Measurements from ENCODE around the gene FAM24A. TPM values are rescaled to one million over a fixed set of nuclear protein-coding genes. Genes with fewer than 3 reads are reported as not detected.
"Not testable (repeated sequence)": the region's sequence is repeated elsewhere in the genome, so short reads cannot be mapped to it uniquely, and the experiment has no call there.

FAM24A gene
- not detected for polyA plus RNA-seq (ENCODE audit: insufficient read length)

GRCh38 chr10:122910310-122910709 is at the start of gene FAM24A:
TSS of gene FAM24A (plus strand) at chr10:122910610. CDS start at chr10:122911635, 1,025 bp downstream.
- DNase-seq (ENCODE audit: low read depth) = no peak

- DNase-seq (ENCODE audit: low read depth) = no peak
Measured at GRCh38 chr10:122861711-122862161, 48.7 kb upstream of the FAM24A start.

- DNase-seq (ENCODE audit: low read depth) = no peak
Measured at GRCh38 chr10:122863216-122864193, 46.9 kb upstream of the FAM24A start.

GRCh38 chr10:122864194-122864592 is 46.2 kb upstream of the FAM24A start:
- DNase-seq (ENCODE audit: low read depth) = no peak

GRCh38 chr10:122864901-122865300 is 45.5 kb upstream of the FAM24A start:
- DNase-seq (ENCODE audit: low read depth) = no peak

GRCh38 chr10:122866757-122867482 is 43.5 kb upstream of the FAM24A start:
- not testable (repeated sequence) for DNase-seq (ENCODE audit: low read depth)

GRCh38 chr10:122868768-122869167 is 41.6 kb upstream of the FAM24A start:
- DNase-seq (ENCODE audit: low read depth) = not testable (repeated sequence)

- not testable (repeated sequence) for DNase-seq (ENCODE audit: low read depth)
Measured at GRCh38 chr10:122871947-122872346, 38.5 kb upstream of the FAM24A start.

GRCh38 chr10:122875843-122876466 is 34.5 kb upstream of the FAM24A start:
- DNase-seq (ENCODE audit: low read depth) = no peak

GRCh38 chr10:122876467-122876855 is 33.9 kb upstream of the FAM24A start:
- DNase-seq (ENCODE audit: low read depth) = no peak

- DNase-seq (ENCODE audit: low read depth) = no peak
Measured at GRCh38 chr10:122877264-122877663, 33.1 kb upstream of the FAM24A start.

- no peak for DNase-seq (ENCODE audit: low read depth)
Measured at GRCh38 chr10:122878799-122879338, 31.5 kb upstream of the FAM24A start.

- DNase-seq (ENCODE audit: low read depth) = peak; percentile 97
Measured at GRCh38 chr10:122879339-122880273, 30.8 kb upstream of the FAM24A start, which contains the start of gene FAM24B. TSS of gene FAM24B (minus strand) at chr10:122879581. CDS start at chr10:122850515, 29,066 bp downstream.

GRCh38 chr10:122882766-122883165 is 27.6 kb upstream of the FAM24A start:
- DNase-seq (ENCODE audit: low read depth) = no peak

GRCh38 chr10:122884166-122884565 is 26.2 kb upstream of the FAM24A start:
- no peak for DNase-seq (ENCODE audit: low read depth)

- DNase-seq (ENCODE audit: low read depth) = no peak
Measured at GRCh38 chr10:122894261-122894944, 16.0 kb upstream of the FAM24A start.

- not testable (repeated sequence) for DNase-seq (ENCODE audit: low read depth)
Measured at GRCh38 chr10:122903861-122904260, 6.5 kb upstream of the FAM24A start.

GRCh38 chr10:122911889-122912484 is 1.6 kb downstream of the FAM24A start:
- DNase-seq (ENCODE audit: low read depth) = no peak

GRCh38 chr10:122915700-122916099 is 5.3 kb downstream of the FAM24A start:
- DNase-seq (ENCODE audit: low read depth) = no peak

All from forelimb muscle (tissue), 1 donor.